ENCODE measurements around the gene TNRC6B.

DNA sequence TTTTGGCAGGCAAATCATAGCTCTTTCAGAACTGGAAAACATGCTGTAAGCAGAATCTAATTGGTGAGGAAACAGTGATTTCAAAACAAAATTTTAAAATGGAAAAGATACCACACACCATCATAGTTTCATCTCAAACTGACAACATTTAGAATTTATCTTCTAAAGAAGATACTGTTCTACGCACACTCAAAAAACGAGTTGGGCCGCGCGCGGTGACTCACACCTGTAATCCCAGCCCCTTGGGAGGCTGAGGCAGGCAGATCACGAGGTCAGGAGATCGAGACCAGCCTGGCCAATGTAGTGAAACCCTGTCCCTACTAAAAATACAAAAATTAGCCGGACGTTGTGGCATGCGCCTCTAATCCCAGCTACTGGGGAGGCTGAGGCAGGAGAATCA is 124.4 kb downstream of the TNRC6B start:
- TF ChIP-seq, protein P1, sequence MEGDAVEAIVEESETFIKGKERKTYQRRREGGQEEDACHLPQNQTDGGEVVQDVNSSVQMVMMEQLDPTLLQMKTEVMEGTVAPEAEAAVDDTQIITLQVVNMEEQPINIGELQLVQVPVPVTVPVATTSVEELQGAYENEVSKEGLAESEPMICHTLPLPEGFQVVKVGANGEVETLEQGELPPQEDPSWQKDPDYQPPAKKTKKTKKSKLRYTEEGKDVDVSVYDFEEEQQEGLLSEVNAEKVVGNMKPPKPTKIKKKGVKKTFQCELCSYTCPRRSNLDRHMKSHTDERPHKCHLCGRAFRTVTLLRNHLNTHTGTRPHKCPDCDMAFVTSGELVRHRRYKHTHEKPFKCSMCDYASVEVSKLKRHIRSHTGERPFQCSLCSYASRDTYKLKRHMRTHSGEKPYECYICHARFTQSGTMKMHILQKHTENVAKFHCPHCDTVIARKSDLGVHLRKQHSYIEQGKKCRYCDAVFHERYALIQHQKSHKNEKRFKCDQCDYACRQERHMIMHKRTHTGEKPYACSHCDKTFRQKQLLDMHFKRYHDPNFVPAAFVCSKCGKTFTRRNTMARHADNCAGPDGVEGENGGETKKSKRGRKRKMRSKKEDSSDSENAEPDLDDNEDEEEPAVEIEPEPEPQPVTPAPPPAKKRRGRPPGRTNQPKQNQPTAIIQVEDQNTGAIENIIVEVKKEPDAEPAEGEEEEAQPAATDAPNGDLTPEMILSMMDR (conservative IDR thresholded peaks at IDR 0.05; ENCODE audit: low read length), result no peak
- TF ChIP-seq EZH2phosphoT487 (IDR thresholded peaks at IDR 0.05; ENCODE audit: borderline replicate concordance, low read depth, low read length), result no peak

Data from OCI-LY7 (cell line).